ENCODE results near the gene PRKAR1B.

DNA sequence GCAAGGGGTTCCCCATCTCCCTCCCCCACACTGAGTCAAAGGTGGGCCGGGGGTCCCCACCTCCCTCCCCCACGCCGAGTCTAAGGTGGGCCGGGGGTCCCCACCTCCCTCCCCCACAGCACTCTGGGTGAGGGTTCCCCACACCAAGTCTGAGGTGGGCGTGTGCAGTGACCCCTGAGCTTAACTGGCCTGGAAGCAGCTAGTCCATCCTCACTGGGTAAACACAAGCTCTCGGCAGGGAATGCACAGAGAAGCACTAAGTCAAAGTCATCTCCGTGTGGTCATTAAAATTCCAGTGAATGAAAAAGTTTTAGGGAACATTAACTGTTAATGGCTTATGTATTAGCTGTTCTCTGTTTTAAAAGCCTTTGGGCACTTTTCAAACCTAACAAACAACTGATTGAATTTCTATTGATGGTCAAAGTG is 43.7 kb upstream of the PRKAR1B start:
- TF ChIP-seq, protein P1, sequence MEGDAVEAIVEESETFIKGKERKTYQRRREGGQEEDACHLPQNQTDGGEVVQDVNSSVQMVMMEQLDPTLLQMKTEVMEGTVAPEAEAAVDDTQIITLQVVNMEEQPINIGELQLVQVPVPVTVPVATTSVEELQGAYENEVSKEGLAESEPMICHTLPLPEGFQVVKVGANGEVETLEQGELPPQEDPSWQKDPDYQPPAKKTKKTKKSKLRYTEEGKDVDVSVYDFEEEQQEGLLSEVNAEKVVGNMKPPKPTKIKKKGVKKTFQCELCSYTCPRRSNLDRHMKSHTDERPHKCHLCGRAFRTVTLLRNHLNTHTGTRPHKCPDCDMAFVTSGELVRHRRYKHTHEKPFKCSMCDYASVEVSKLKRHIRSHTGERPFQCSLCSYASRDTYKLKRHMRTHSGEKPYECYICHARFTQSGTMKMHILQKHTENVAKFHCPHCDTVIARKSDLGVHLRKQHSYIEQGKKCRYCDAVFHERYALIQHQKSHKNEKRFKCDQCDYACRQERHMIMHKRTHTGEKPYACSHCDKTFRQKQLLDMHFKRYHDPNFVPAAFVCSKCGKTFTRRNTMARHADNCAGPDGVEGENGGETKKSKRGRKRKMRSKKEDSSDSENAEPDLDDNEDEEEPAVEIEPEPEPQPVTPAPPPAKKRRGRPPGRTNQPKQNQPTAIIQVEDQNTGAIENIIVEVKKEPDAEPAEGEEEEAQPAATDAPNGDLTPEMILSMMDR (tag by site-specific recombination; IDR thresholded peaks at IDR 0.05), result no peak
- TF ChIP-seq ZNF549 (tag by site-specific recombination; IDR thresholded peaks at IDR 0.05) (no peak), KLF16 (tag by site-specific recombination; IDR thresholded peaks at IDR 0.05) (no peak), ZSCAN16 (tag by site-specific recombination; IDR thresholded peaks at IDR 0.05) (no peak), ZEB2 (tag by site-specific recombination; IDR thresholded peaks at IDR 0.05) (no peak), ZNF416 (tag by site-specific recombination; IDR thresholded peaks at IDR 0.05) (no peak), GLI4 (tag by site-specific recombination; IDR thresholded peaks at IDR 0.05) (no peak), ZNF837 (tag by site-specific recombination; IDR thresholded peaks at IDR 0.05) (no peak)
- TF ChIP-seq, protein P2, sequence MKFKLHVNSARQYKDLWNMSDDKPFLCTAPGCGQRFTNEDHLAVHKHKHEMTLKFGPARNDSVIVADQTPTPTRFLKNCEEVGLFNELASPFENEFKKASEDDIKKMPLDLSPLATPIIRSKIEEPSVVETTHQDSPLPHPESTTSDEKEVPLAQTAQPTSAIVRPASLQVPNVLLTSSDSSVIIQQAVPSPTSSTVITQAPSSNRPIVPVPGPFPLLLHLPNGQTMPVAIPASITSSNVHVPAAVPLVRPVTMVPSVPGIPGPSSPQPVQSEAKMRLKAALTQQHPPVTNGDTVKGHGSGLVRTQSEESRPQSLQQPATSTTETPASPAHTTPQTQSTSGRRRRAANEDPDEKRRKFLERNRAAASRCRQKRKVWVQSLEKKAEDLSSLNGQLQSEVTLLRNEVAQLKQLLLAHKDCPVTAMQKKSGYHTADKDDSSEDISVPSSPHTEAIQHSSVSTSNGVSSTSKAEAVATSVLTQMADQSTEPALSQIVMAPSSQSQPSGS (tag by site-specific recombination; IDR thresholded peaks at IDR 0.05; ENCODE audit: low read depth), result no peak
- TF ChIP-seq, protein P3, sequence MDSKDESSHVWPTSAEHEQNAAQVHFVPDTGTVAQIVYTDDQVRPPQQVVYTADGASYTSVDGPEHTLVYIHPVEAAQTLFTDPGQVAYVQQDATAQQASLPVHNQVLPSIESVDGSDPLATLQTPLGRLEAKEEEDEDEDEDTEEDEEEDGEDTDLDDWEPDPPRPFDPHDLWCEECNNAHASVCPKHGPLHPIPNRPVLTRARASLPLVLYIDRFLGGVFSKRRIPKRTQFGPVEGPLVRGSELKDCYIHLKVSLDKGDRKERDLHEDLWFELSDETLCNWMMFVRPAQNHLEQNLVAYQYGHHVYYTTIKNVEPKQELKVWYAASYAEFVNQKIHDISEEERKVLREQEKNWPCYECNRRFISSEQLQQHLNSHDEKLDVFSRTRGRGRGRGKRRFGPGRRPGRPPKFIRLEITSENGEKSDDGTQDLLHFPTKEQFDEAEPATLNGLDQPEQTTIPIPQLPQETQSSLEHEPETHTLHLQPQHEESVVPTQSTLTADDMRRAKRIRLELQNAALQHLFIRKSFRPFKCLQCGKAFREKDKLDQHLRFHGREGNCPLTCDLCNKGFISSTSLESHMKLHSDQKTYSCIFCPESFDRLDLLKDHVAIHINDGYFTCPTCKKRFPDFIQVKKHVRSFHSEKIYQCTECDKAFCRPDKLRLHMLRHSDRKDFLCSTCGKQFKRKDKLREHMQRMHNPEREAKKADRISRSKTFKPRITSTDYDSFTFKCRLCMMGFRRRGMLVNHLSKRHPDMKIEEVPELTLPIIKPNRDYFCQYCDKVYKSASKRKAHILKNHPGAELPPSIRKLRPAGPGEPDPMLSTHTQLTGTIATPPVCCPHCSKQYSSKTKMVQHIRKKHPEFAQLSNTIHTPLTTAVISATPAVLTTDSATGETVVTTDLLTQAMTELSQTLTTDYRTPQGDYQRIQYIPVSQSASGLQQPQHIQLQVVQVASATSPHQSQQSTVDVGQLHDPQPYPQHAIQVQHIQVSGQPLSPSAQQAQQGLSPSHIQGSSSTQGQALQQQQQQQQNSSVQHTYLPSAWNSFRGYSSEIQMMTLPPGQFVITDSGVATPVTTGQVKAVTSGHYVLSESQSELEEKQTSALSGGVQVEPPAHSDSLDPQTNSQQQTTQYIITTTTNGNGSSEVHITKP (tag by site-specific recombination; IDR thresholded peaks at IDR 0.05), result no peak
